ENCODE measurements around the gene PRKCSH. TPM values are rescaled to one million over a fixed set of nuclear protein-coding genes. Genes with fewer than 3 reads are reported as not detected.

The PRKCSH gene
- total and polyA plus RNA-seq, 10 of the 15 experiments (the other 5 are each of a cell fraction or from before 2014, with no cell fraction given) = 1.1 to 280 (median 44.1) TPM

- TF ChIP-seq, protein P1, sequence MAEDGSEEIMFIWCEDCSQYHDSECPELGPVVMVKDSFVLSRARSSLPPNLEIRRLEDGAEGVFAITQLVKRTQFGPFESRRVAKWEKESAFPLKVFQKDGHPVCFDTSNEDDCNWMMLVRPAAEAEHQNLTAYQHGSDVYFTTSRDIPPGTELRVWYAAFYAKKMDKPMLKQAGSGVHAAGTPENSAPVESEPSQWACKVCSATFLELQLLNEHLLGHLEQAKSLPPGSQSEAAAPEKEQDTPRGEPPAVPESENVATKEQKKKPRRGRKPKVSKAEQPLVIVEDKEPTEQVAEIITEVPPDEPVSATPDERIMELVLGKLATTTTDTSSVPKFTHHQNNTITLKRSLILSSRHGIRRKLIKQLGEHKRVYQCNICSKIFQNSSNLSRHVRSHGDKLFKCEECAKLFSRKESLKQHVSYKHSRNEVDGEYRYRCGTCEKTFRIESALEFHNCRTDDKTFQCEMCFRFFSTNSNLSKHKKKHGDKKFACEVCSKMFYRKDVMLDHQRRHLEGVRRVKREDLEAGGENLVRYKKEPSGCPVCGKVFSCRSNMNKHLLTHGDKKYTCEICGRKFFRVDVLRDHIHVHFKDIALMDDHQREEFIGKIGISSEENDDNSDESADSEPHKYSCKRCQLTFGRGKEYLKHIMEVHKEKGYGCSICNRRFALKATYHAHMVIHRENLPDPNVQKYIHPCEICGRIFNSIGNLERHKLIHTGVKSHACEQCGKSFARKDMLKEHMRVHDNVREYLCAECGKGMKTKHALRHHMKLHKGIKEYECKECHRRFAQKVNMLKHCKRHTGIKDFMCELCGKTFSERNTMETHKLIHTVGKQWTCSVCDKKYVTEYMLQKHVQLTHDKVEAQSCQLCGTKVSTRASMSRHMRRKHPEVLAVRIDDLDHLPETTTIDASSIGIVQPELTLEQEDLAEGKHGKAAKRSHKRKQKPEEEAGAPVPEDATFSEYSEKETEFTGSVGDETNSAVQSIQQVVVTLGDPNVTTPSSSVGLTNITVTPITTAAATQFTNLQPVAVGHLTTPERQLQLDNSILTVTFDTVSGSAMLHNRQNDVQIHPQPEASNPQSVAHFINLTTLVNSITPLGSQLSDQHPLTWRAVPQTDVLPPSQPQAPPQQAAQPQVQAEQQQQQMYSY (CRISPR knock-in tag; IDR thresholded peaks at IDR 0.05) = no peak
- TF ChIP-seq NFYA (IDR thresholded peaks at IDR 0.05; ENCODE audit: borderline replicate concordance, low read depth, low read length) = no peak
- no peak for TF ChIP-seq ATF2 (IDR thresholded peaks at IDR 0.05; ENCODE audit: low read length)
- no peak for TF ChIP-seq FOXK2 (IDR thresholded peaks at IDR 0.05)
- H3K9me3 ChIP-seq (replicated peaks; ENCODE audit: control insufficient read depth, insufficient read depth, low read length) = no peaks in the 10 kb centered on the region
- BruUV-seq (replicated peaks) = no TSS peak
- no peak for FAIRE-seq
- no peak overlapping the region for H3K9ac ChIP-seq (ENCODE audit: control insufficient read depth, insufficient read depth, low read length)
- H3K27ac ChIP-seq (ENCODE audit: control insufficient read depth, insufficient read depth) = no peak overlapping the region
- H3K4me3 ChIP-seq = no peak overlapping the region
- WGBS (ENCODE audit: insufficient coverage, insufficient replicate concordance, low lambda C conversion rate, missing lambda C conversion rate) = 58% methylated on average over 18 of the region's 22 CpGs
- intact Hi-C loops (cut with micrococcal nuclease; ENCODE audit: unreplicated experiment) (no loop called here), in situ Hi-C loops (cut with MboI) (no loop called here)
- RAD21 ChIA-PET (ENCODE audit: unreplicated experiment) = interaction anchor here (0.5 kb wide), 1 partner anchor 162 kb away, joined by 4 read pairs; no protein-coding TSS in a partner anchor
- H4K20me1 ChIP-seq (ENCODE audit: control insufficient read depth, insufficient read depth) = no peaks in the 10 kb centered on the region
- SMC1A ChIA-PET (ENCODE audit: uncharacterized antibody, unreplicated experiment) = interaction anchor here (0.6 kb wide), 1 partner anchor 1588 kb away, joined by 3 read pairs; no protein-coding TSS in a partner anchor
- no peaks in the 10 kb centered on the region for H3K79me2 ChIP-seq (ENCODE audit: control insufficient read depth, insufficient read depth, low read length)
- ATAC-seq = no peak
- no peaks in the 10 kb centered on the region for H3K4me1 ChIP-seq (ENCODE audit: control insufficient read depth, insufficient read depth, low read length)
- H3K27me3 ChIP-seq (replicated peaks in 1 of 2; ENCODE audit: control insufficient read depth in 2 of 2, insufficient read depth in 2 of 2, low read length in 1 of 2) = no peaks in the 10 kb centered on the region
- no peak overlapping the region for H3K4me2 ChIP-seq (ENCODE audit: control insufficient read depth, insufficient read depth)
- no peak overlapping the region for H2AFZ ChIP-seq (ENCODE audit: control insufficient read depth, low read depth, low read length)
- CTCF ChIA-PET = interaction anchor here (0.7 kb wide), 1 partner anchor 85 kb away, joined by 3 read pairs; no protein-coding TSS in a partner anchor
- no peaks in the 10 kb centered on the region for H3K36me3 ChIP-seq (ENCODE audit: control insufficient read depth in 2 of 2, insufficient read depth in 2 of 2, low read length in 1 of 2)
- POLR2A ChIA-PET = no interaction called here
- no peak for DNase-seq (ENCODE audit: low read depth, low spot score)
Observed at GRCh38 chr19:11397089-11397610, 38.3 kb upstream of the PRKCSH start.

Data from GM12878 (cell line).